Mesothelial cell of epicardium (in vitro differentiated cells): ENCODE data around the gene SOX8. TPM values are rescaled to one million over a fixed set of nuclear protein-coding genes. Genes with fewer than 3 reads are reported as not detected.

ENCODE experiments used
- DNase-seq, 2 experiments: peaks; one replicate each; pipeline ENCODE4 v3.0.0; 2021; ENCODE audit warnings: low spot score in 2 of 2; ENCODE audit not compliant: unreplicated experiment in 2 of 2
- H3K27ac Mint-ChIP-seq: 2 replicates; pipeline ENCODE4 v1.8.0; 2021; ENCODE audit warnings: mixed read lengths
- H3K27me3 Mint-ChIP-seq: 2 replicates; pipeline ENCODE4 v1.8.0; 2021; ENCODE audit warnings: low read depth, mixed read lengths
- H3K36me3 Mint-ChIP-seq: 2 replicates; pipeline ENCODE4 v1.8.0; 2021; ENCODE audit warnings: mixed read lengths
- H3K4me1 Mint-ChIP-seq: 2 replicates; pipeline ENCODE4 v1.8.0; 2021; ENCODE audit warnings: mixed read lengths
- H3K4me3 Mint-ChIP-seq: 2 replicates; pipeline ENCODE4 v1.8.0; 2021; ENCODE audit warnings: mild to moderate bottlenecking, moderate library complexity, mixed read lengths
- H3K9me3 Mint-ChIP-seq: 2 replicates; pipeline ENCODE4 v1.8.0; 2021; ENCODE audit warnings: mixed read lengths
- CTCF ChIP-seq: fragments of 200-600 bp; sonication (generic); IDR thresholded peaks from one replicate; pipeline ENCODE4 v1.5.0; 2021; ENCODE audit warnings: antibody characterized with exemption; ENCODE audit not compliant: unreplicated experiment
- total RNA-seq: library from RNA; stranded (reverse); gene quantifications from 3 replicates; pipeline ENCODE4 v1.2.1, GENCODE V29; 2021

The SOX8 gene
- total RNA-seq, 1 donor from 2014 or later, result 5.1 TPM

- no peak for DNase-seq
- no peak overlapping the region for H3K4me3 Mint-ChIP-seq
Measured at GRCh38 chr16:984736-985636, 3.4 kb downstream of the SOX8 start.

DNA sequence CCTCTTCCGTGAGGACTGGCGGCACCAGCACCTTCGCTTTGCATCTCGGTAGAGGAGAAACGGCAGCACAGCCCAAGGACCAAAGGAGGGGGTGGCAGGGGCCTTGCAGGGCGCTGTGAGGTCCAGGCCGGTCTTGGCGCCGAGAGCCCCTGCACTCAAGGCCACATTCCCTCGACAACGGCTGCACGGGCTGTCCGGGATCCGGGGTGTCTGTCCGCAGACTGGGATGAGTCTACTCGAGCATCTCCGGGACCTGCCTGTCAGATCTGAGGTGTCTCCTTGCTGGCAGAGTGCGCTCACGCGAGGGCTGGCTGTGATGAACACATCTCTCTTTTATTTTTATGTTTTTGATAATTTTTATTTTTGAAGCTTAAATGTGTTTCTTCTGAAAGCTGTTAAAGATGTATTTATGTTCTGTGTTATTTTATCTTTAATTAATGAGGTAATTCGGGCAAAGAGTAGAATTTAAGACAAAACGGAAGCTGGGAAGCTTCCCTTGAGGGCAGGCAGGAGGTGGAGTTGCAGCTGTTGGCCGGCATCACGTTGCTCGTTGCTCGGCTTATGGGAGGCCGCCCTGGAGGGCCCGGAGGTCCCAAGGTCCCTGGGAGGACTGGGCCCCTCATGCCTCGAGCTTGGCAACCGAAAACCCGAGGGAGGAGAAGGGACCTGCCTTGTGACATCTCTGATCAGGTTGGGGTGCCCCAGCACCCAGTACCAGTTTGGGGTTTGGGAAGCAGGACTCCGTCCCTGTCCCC is 4.3 kb downstream of the SOX8 start:
- no peaks in the 10 kb centered on the region for H3K9me3 Mint-ChIP-seq
- DNase-seq, result no peak
- H3K36me3 Mint-ChIP-seq, result no peaks in the 10 kb centered on the region
- H3K27ac Mint-ChIP-seq, result no peak overlapping the region
- peaks cover 2% of the 10 kb centered on the region for H3K4me1 Mint-ChIP-seq
- no peak overlapping the region for H3K4me3 Mint-ChIP-seq
- no peak for TF ChIP-seq CTCF
- peaks cover 46% of the 10 kb centered on the region for H3K27me3 Mint-ChIP-seq

More at GRCh38 chr16:984736-985636, 3.4 kb downstream of the SOX8 start:
- H3K9me3 Mint-ChIP-seq, result no peaks in the 10 kb centered on the region
- no peak overlapping the region for H3K27ac Mint-ChIP-seq
- TF ChIP-seq CTCF, result no peak
- H3K36me3 Mint-ChIP-seq, result no peaks in the 10 kb centered on the region
- H3K27me3 Mint-ChIP-seq, result peaks cover 45% of the 10 kb centered on the region
- H3K4me1 Mint-ChIP-seq, result peaks cover 2% of the 10 kb centered on the region

DNA sequence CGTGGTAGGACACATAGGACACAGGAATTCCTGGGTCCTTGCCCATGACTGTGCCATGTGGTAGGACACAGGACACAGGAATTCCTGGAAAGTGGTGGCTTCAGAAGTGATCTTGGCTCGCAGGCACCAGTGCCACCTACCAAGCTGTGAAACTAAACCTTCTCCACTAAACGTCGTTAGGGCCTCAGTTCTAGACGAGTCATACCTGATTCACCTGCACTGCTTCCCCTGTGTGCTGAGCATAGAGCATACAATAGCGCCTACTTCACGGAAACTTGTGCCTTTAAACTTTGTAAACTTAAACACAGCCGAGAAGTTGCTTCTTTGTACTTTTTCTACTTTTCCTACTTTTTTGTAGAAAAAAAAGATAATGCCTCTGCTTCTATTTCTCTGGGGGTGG is 4.8 kb downstream of the SOX8 start:
- Mint-ChIP-seq H3K9me3 (no peaks in the 10 kb centered on the region), H3K27me3 (peaks cover 46% of the 10 kb centered on the region), H3K4me3 (no peak overlapping the region), H3K36me3 (no peaks in the 10 kb centered on the region), H3K4me1 (peaks cover 2% of the 10 kb centered on the region), H3K27ac (no peak overlapping the region)
- no peak for TF ChIP-seq CTCF
- DNase-seq, result no peak

DNA sequence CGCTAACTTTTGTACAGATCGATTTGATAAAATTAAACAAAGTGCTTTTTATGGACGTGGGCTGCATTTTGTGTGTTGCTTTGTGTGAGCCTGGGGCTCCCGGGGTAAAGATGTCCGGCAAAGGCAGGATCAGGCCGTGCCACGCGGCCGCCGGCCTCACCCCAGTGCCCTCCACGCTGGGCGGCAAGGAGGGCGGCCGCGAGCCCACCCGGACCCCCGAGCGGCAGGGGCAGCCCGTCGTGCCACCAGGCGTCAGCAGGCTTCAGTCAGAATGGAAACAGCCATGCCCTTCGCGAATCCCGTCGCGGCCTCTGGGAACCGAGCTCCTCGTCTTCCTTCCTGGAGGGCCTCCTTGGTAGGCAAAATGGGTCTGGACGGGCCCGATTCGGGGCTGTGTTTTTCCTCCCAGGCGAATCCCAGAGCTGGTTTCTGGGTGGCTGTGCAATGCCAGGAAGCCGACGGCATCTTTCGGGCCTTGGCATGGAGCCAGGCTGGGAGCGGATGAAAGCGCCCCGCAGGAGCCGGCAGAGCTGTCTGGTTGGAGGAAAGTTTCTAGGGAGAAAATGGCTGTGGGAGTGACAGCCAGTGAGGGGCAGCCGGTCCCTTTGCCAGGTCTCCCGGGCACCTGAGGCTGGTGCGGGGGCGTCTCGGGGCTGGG is 5.5 kb downstream of the SOX8 start:
- Mint-ChIP-seq H3K9me3 (no peaks in the 10 kb centered on the region), H3K27ac (no peak overlapping the region), H3K27me3 (peaks cover 45% of the 10 kb centered on the region), H3K36me3 (no peaks in the 10 kb centered on the region), H3K4me1 (peaks cover 2% of the 10 kb centered on the region), H3K4me3 (no peak overlapping the region)
- DNase-seq, result no peak
- no peak for TF ChIP-seq CTCF

- Mint-ChIP-seq H3K9me3 (no peaks in the 10 kb centered on the region), H3K4me1 (peaks cover 2% of the 10 kb centered on the region), H3K27me3 (peaks cover 39% of the 10 kb centered on the region), H3K36me3 (no peaks in the 10 kb centered on the region), H3K4me3 (no peak overlapping the region), H3K27ac (no peak overlapping the region)
- DNase-seq, result no peak
- TF ChIP-seq CTCF, result no peak
Measured at GRCh38 chr16:987906-988305, 6.3 kb downstream of the SOX8 start.
